Measurements from ENCODE around the gene NWD2.

NWD2 gene

GRCh38 chr4:37241647-37242046 lies 2.9 kb upstream of the NWD2 start:
- Histone ChIP-seq H3K27me3 (ENCODE audit: low read depth, low read length) (peaks cover 23% of the 10 kb centered on the region), H3K4me3 (ENCODE audit: low read depth in 1 of 2, low read length in 2 of 2) (no peak overlapping the region), H3K27ac (ENCODE audit: low read length) (no peak overlapping the region), H3K36me3 (ENCODE audit: control insufficient read depth in 1 of 2, insufficient read depth in 2 of 2, low read length in 2 of 2) (no peaks in the 10 kb centered on the region), H3K4me1 (ENCODE audit: control insufficient read depth in 1 of 2, insufficient read depth in 2 of 2, low read length in 2 of 2) (peaks cover 0 to 19% of the 10 kb centered on the region in 2 donors), H3K9me3 (ENCODE audit: control insufficient read depth in 1 of 2, low read length in 2 of 2) (no peaks in the 10 kb centered on the region)

GRCh38 chr4:37243051-37243450 lies 1.5 kb upstream of the NWD2 start:
- no peaks in the 10 kb centered on the region for H3K9me3 ChIP-seq (ENCODE audit: control insufficient read depth in 1 of 2, low read length in 2 of 2)
- no peaks in the 10 kb centered on the region for H3K36me3 ChIP-seq (ENCODE audit: control insufficient read depth in 1 of 2, insufficient read depth in 2 of 2, low read length in 2 of 2)
- no peak overlapping the region for H3K4me3 ChIP-seq (ENCODE audit: low read depth in 1 of 2, low read length in 2 of 2)
- peaks cover 23% of the 10 kb centered on the region for H3K27me3 ChIP-seq (ENCODE audit: low read depth, low read length)
- no peak overlapping the region for H3K27ac ChIP-seq (ENCODE audit: low read length)
- H3K4me1 ChIP-seq (ENCODE audit: control insufficient read depth in 1 of 2, insufficient read depth in 2 of 2, low read length in 2 of 2) = peaks cover 0 to 19% of the 10 kb centered on the region in 2 donors

- Histone ChIP-seq H3K27ac (ENCODE audit: low read length) (no peak overlapping the region), H3K36me3 (ENCODE audit: control insufficient read depth in 1 of 2, insufficient read depth in 2 of 2, low read length in 2 of 2) (no peaks in the 10 kb centered on the region), H3K4me3 (ENCODE audit: low read depth in 1 of 2, low read length in 2 of 2) (peak overlapping the region in 1 of 2 donors; percentile 69), H3K9me3 (ENCODE audit: control insufficient read depth in 1 of 2, low read length in 2 of 2) (no peaks in the 10 kb centered on the region), H3K27me3 (ENCODE audit: low read depth, low read length) (peaks cover 23% of the 10 kb centered on the region), H3K4me1 (ENCODE audit: control insufficient read depth in 1 of 2, insufficient read depth in 2 of 2, low read length in 2 of 2) (peaks cover 0 to 19% of the 10 kb centered on the region in 2 donors)
Observed at GRCh38 chr4:37243722-37244582, 591 bp upstream of the NWD2 start.

- H3K36me3 ChIP-seq (ENCODE audit: control insufficient read depth in 1 of 2, insufficient read depth in 2 of 2, low read length in 2 of 2) = no peaks in the 10 kb centered on the region
- peaks cover 18% of the 10 kb centered on the region for H3K27me3 ChIP-seq (ENCODE audit: low read depth, low read length)
- peak overlapping the region in 1 of 2 donors; percentile 69 for H3K4me3 ChIP-seq (ENCODE audit: low read depth in 1 of 2, low read length in 2 of 2)
- peaks cover 0 to 19% of the 10 kb centered on the region in 2 donors for H3K4me1 ChIP-seq (ENCODE audit: control insufficient read depth in 1 of 2, insufficient read depth in 2 of 2, low read length in 2 of 2)
- H3K9me3 ChIP-seq (ENCODE audit: control insufficient read depth in 1 of 2, low read length in 2 of 2) = no peaks in the 10 kb centered on the region
- H3K27ac ChIP-seq (ENCODE audit: low read length) = no peak overlapping the region
Observed at GRCh38 chr4:37245391-37245954, 930 bp downstream of the NWD2 start.

GRCh38 chr4:37246891-37247290 lies 2.3 kb downstream of the NWD2 start:
- peaks cover 17% of the 10 kb centered on the region for H3K27me3 ChIP-seq (ENCODE audit: low read depth, low read length)

GRCh38 chr4:37258221-37258620 lies 13.7 kb downstream of the NWD2 start:
- H3K4me1 ChIP-seq (ENCODE audit: control insufficient read depth in 1 of 2, insufficient read depth in 2 of 2, low read length in 2 of 2) = no peaks in the 10 kb centered on the region
- no peak overlapping the region for H3K27ac ChIP-seq (ENCODE audit: low read length)
- no peaks in the 10 kb centered on the region for H3K27me3 ChIP-seq (ENCODE audit: low read depth, low read length)
- no peaks in the 10 kb centered on the region for H3K36me3 ChIP-seq (ENCODE audit: control insufficient read depth in 1 of 2, insufficient read depth in 2 of 2, low read length in 2 of 2)
- H3K9me3 ChIP-seq (ENCODE audit: control insufficient read depth in 1 of 2, low read length in 2 of 2) = no peaks in the 10 kb centered on the region
- H3K4me3 ChIP-seq (ENCODE audit: low read depth in 1 of 2, low read length in 2 of 2) = no peak overlapping the region

More at GRCh38 chr4:37246891-37247290, 2.3 kb downstream of the NWD2 start:
- H3K9me3 ChIP-seq (ENCODE audit: control insufficient read depth in 1 of 2, low read length in 2 of 2) = no peaks in the 10 kb centered on the region
- no peaks in the 10 kb centered on the region for H3K36me3 ChIP-seq (ENCODE audit: control insufficient read depth in 1 of 2, insufficient read depth in 2 of 2, low read length in 2 of 2)
- H3K4me1 ChIP-seq (ENCODE audit: control insufficient read depth in 1 of 2, insufficient read depth in 2 of 2, low read length in 2 of 2) = peaks cover 0 to 19% of the 10 kb centered on the region in 2 donors
- no peak overlapping the region for H3K4me3 ChIP-seq (ENCODE audit: low read depth in 1 of 2, low read length in 2 of 2)
- H3K27ac ChIP-seq (ENCODE audit: low read length) = no peak overlapping the region

- H3K4me3 ChIP-seq (ENCODE audit: low read depth in 1 of 2, low read length in 2 of 2) = no peak overlapping the region
- H3K36me3 ChIP-seq (ENCODE audit: control insufficient read depth in 1 of 2, insufficient read depth in 2 of 2, low read length in 2 of 2) = no peaks in the 10 kb centered on the region
- H3K27me3 ChIP-seq (ENCODE audit: low read depth, low read length) = no peaks in the 10 kb centered on the region
- H3K9me3 ChIP-seq (ENCODE audit: control insufficient read depth in 1 of 2, low read length in 2 of 2) = no peaks in the 10 kb centered on the region
- H3K27ac ChIP-seq (ENCODE audit: low read length) = no peak overlapping the region
- no peaks in the 10 kb centered on the region for H3K4me1 ChIP-seq (ENCODE audit: control insufficient read depth in 1 of 2, insufficient read depth in 2 of 2, low read length in 2 of 2)
Observed at GRCh38 chr4:37268319-37268718, 23.8 kb downstream of the NWD2 start.

GRCh38 chr4:37279121-37279520 lies 34.6 kb downstream of the NWD2 start:
- no peaks in the 10 kb centered on the region for H3K4me1 ChIP-seq (ENCODE audit: control insufficient read depth in 1 of 2, insufficient read depth in 2 of 2, low read length in 2 of 2)
- no peak overlapping the region for H3K4me3 ChIP-seq (ENCODE audit: low read depth in 1 of 2, low read length in 2 of 2)
- no peaks in the 10 kb centered on the region for H3K9me3 ChIP-seq (ENCODE audit: control insufficient read depth in 1 of 2, low read length in 2 of 2)
- H3K36me3 ChIP-seq (ENCODE audit: control insufficient read depth in 1 of 2, insufficient read depth in 2 of 2, low read length in 2 of 2) = no peaks in the 10 kb centered on the region
- no peak overlapping the region for H3K27ac ChIP-seq (ENCODE audit: low read length)
- H3K27me3 ChIP-seq (ENCODE audit: low read depth, low read length) = no peaks in the 10 kb centered on the region

- Histone ChIP-seq H3K27ac (ENCODE audit: low read length) (no peak overlapping the region), H3K36me3 (ENCODE audit: control insufficient read depth in 1 of 2, insufficient read depth in 2 of 2, low read length in 2 of 2) (no peaks in the 10 kb centered on the region), H3K27me3 (ENCODE audit: low read depth, low read length) (no peaks in the 10 kb centered on the region), H3K9me3 (ENCODE audit: control insufficient read depth in 1 of 2, low read length in 2 of 2) (no peaks in the 10 kb centered on the region), H3K4me3 (ENCODE audit: low read depth in 1 of 2, low read length in 2 of 2) (no peak overlapping the region), H3K4me1 (ENCODE audit: control insufficient read depth in 1 of 2, insufficient read depth in 2 of 2, low read length in 2 of 2) (no peaks in the 10 kb centered on the region)
Observed at GRCh38 chr4:37279894-37280592, 35.5 kb downstream of the NWD2 start.

- H3K4me3 ChIP-seq (ENCODE audit: low read depth in 1 of 2, low read length in 2 of 2) = no peak overlapping the region
- H3K27ac ChIP-seq (ENCODE audit: low read length) = no peak overlapping the region
- no peaks in the 10 kb centered on the region for H3K27me3 ChIP-seq (ENCODE audit: low read depth, low read length)
- H3K9me3 ChIP-seq (ENCODE audit: control insufficient read depth in 1 of 2, low read length in 2 of 2) = no peaks in the 10 kb centered on the region
- no peaks in the 10 kb centered on the region for H3K36me3 ChIP-seq (ENCODE audit: control insufficient read depth in 1 of 2, insufficient read depth in 2 of 2, low read length in 2 of 2)
- H3K4me1 ChIP-seq (ENCODE audit: control insufficient read depth in 1 of 2, insufficient read depth in 2 of 2, low read length in 2 of 2) = no peaks in the 10 kb centered on the region
Observed at GRCh38 chr4:37299468-37299867, 54.9 kb downstream of the NWD2 start.

- Histone ChIP-seq H3K9me3 (ENCODE audit: control insufficient read depth in 1 of 2, low read length in 2 of 2) (peaks cover 5 to 6% of the 10 kb centered on the region in 2 donors), H3K36me3 (ENCODE audit: control insufficient read depth in 1 of 2, insufficient read depth in 2 of 2, low read length in 2 of 2) (no peaks in the 10 kb centered on the region), H3K27me3 (ENCODE audit: low read depth, low read length) (no peaks in the 10 kb centered on the region), H3K4me1 (ENCODE audit: control insufficient read depth in 1 of 2, insufficient read depth in 2 of 2, low read length in 2 of 2) (no peaks in the 10 kb centered on the region), H3K27ac (ENCODE audit: low read length) (no peak overlapping the region), H3K4me3 (ENCODE audit: low read depth in 1 of 2, low read length in 2 of 2) (no peak overlapping the region)
Observed at GRCh38 chr4:37304612-37305011, 60.1 kb downstream of the NWD2 start.
